GM19099 (cell line): Measurements from ENCODE around the gene SP140L.

Experiments
- POLR2A ChIP-seq: IDR thresholded peaks from 3 replicates; pipeline ENCODE4 v1.6.1; 2011; ENCODE audit warnings: low read depth; ENCODE audit not compliant: insufficient read length; ENCODE audit errors: extremely low read depth

SP140L gene

GRCh38 chr2:230321031-230321430 lies 6.0 kb upstream of the SP140L start:
- TF ChIP-seq POLR2A: no peak

DNA sequence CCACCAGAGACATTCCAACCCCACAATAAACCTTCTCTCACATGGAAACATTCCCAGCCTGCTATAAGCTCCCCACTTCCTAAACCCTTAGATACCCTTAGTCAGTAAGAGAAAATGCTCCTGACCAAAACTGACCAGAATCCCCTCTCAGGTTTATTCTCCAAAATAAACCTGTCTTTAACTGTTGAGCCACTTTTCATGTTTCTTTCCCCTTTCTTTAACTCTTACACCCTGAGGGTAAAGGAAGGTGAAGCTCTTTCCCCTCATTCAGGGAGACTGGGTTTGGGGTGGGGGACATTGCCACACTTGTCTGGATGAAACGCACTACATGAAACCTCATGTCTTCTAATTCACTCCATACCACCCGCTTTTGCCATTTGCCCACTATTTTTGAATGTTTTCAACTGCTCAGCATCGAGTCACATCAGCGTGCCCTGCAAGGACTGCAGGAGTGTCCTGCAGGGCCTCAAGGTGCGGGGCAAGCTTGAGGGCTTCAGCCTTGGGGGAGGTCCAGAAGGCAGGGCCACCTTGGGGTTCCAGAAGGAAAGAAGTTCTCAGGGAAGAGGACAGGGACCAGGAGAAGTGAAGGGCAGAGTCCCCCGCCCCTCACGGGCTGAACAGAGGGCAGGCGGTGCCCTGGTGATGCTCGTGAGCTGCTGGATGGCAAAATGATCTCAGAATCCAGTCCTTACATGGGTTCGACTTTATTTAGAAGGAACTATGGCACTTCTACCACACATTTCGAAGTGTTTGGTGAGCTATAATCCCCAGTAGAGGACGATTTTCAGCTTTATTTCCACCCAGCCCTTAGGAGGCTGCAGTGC lies 4.2 kb upstream of the SP140L start:
- TF ChIP-seq POLR2A: no peak

DNA sequence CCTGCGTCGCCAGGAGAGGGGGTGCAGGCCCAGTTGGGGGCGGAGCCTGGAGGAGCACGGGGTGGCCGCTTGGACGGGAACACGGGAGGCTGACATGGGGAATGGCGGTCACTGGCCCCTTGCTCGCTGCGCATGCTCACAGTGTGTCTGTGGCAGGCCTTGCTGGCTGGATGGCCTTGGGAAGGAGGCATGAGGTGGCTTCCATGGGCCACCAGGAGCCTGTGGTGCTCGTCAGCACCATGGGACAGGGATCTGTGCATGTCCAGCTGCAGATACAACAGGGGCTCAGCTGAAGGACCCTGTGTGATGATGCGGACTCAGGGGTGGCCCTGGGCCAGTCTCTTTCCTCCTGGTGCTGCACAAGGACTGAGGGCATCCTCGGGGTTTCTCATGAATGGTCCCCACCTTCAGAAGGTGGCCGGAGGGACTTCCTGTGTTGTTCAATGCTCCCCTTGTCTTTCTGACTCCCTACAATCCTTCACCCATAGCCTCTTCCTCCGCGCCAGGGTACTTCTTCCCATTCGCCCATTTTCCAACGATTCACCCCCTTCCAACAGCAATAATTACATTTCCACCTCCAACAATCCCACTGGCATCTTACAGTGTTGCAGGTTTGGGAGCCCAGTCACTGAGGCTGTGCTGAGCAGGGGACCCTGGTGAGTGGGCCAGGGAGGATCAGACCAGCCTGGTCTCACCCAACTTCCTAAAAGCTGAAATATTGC lies 3.4 kb upstream of the SP140L start:
- no peak for TF ChIP-seq POLR2A

DNA sequence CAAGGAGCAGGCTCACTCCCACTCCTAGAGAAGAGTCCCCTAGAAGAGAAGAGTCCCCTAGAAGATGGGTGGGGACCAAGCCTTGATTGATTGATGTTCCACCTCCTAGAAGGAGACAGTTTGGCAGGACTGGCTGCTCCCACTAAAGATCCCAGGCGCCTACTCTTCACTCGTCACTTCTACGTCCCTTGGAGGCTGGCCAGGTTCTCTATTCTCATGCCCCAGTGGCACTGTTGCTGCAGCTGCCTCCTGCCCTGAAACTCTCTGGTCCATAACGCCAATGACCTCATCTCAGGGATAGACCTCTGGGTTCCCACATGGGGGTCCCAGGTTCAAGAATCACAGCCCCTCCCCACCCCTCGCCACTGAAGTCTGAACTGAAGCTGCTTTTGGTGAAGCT lies 2.5 kb upstream of the SP140L start:
- TF ChIP-seq POLR2A: no peak

GRCh38 chr2:230325316-230326243 lies 1.4 kb upstream of the SP140L start:
- TF ChIP-seq POLR2A: no peak

DNA sequence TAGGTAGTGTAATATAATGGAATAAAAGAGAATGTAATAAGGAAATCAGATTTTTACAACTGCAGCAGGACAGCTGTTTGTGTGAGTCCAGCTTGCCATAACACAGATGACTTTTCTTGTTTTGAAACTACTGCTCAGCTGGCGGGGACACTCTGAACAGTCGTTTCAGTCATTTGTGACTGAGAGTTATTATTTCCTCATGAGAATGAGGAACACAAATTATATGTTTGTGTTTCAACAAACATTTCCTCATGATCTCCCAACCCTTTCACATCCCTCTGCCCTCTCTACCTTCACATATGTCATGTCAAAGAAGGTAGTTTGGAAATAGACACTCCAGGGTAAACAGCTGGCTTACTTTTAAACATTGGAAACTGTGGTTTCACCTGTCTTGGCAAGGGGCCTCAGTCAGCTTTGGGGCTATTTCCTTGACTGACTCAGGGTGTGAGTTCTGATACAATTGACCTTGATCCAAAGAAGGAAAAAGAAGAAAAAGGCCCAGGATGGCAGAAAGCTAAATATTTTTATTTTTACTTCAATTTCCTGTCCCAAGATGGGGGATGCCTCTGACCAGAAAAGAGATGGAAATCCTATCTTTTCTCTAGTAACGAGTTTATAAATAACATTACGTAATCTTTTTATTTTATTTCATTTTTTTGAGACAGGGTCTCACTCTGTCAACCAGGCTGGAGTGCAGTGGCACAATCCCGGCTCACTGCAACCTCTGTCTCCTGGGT lies 593 bp downstream of the SP140L start:
- TF ChIP-seq POLR2A: no peak

- TF ChIP-seq POLR2A: no peak
Observed at GRCh38 chr2:230328155-230328458, 1.1 kb downstream of the SP140L start.

- TF ChIP-seq POLR2A: no peak
Observed at GRCh38 chr2:230329946-230330605, 3.1 kb downstream of the SP140L start.

GRCh38 chr2:230330725-230331124 lies 3.7 kb downstream of the SP140L start:
- no peak for TF ChIP-seq POLR2A

- TF ChIP-seq POLR2A: no peak
Observed at GRCh38 chr2:230335461-230335863, 8.5 kb downstream of the SP140L start.

- TF ChIP-seq POLR2A: no peak
Observed at GRCh38 chr2:230335864-230336506, 9.0 kb downstream of the SP140L start.

- TF ChIP-seq POLR2A: no peak
Observed at GRCh38 chr2:230343747-230344146, 16.8 kb downstream of the SP140L start.

DNA sequence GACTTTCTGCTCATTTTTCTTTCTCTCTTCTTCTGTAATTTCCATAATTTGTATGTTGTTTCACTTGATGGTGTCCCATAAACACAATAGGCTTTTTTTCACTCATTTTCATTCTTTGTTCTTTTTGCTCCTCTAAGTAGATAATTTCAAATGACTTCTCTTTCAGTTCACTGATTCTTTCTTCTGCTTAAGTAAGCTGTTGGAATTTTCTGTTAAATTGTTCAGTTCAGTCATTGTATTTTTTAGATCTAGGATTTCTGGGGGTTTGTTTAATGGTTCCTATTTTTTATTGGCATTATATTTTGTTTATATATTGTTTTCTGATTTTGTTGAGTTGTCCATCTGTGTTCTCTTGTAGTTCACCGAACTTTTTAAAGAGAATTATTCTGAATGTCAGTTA lies 19.5 kb downstream of the SP140L start:
- TF ChIP-seq POLR2A: no peak

- no peak for TF ChIP-seq POLR2A
Observed at GRCh38 chr2:230346921-230347533, 20.0 kb downstream of the SP140L start.
